Nephron (organoid): ENCODE results near the gene CST6.

Experiments used
- H3K27ac Mint-ChIP-seq, 3 experiments: 2 replicates each; pipeline ENCODE4 v1.8.0; 2020; ENCODE audit warnings: mixed read lengths in 3 of 3, mild to moderate bottlenecking in 2 of 3, moderate library complexity in 1 of 3
- H3K27me3 Mint-ChIP-seq: 2 replicates; pipeline ENCODE4 v1.8.0; 2021; ENCODE audit warnings: low read depth, mild to moderate bottlenecking, moderate library complexity, mixed read lengths
- H3K36me3 Mint-ChIP-seq: 2 replicates; pipeline ENCODE4 v1.8.0; 2020; ENCODE audit warnings: low read depth, mixed read lengths
- H3K4me1 Mint-ChIP-seq: 2 replicates; pipeline ENCODE4 v1.8.0; 2020; ENCODE audit warnings: mixed read lengths
- H3K4me3 Mint-ChIP-seq, 3 experiments: 2 replicates each; pipeline ENCODE4 v1.8.0; 2020; ENCODE audit warnings: mild to moderate bottlenecking in 3 of 3, mixed read lengths in 3 of 3, moderate library complexity in 2 of 3
- H3K9me3 Mint-ChIP-seq: 2 replicates; pipeline ENCODE4 v1.8.0; 2020; ENCODE audit warnings: mixed read lengths
- CTCF ChIP-seq, 3 experiments: fragments of 200-600 bp; sonication (generic); IDR thresholded peaks; one replicate each; pipeline ENCODE4 v1.5.0; 2021; ENCODE audit warnings: antibody characterized with exemption in 3 of 3; ENCODE audit not compliant: unreplicated experiment in 3 of 3

CST6 gene

GRCh38 chr11:66055021-66055420 lies 43.2 kb downstream of the CST6 start:
- H3K27ac Mint-ChIP-seq = no peak overlapping the region
- TF ChIP-seq CTCF (IDR thresholded peaks at IDR 0.05; ENCODE audit: unreplicated experiment in 3 of 3) = no peak
- H3K4me3 Mint-ChIP-seq = peak overlapping the region; percentile 76 to 86 (median 86)
- H3K27me3 Mint-ChIP-seq = no peaks in the 10 kb centered on the region
- H3K9me3 Mint-ChIP-seq = no peaks in the 10 kb centered on the region
- H3K36me3 Mint-ChIP-seq = peaks cover 58% of the 10 kb centered on the region
- peaks cover 31% of the 10 kb centered on the region for H3K4me1 Mint-ChIP-seq

GRCh38 chr11:66056501-66056900 lies 44.7 kb downstream of the CST6 start:
- peaks cover 72% of the 10 kb centered on the region for H3K36me3 Mint-ChIP-seq
- H3K4me1 Mint-ChIP-seq = peaks cover 20% of the 10 kb centered on the region
- H3K27ac Mint-ChIP-seq = no peak overlapping the region
- peak overlapping the region in 1 of 3 experiments; percentile 36 for H3K4me3 Mint-ChIP-seq
- no peak for TF ChIP-seq CTCF (IDR thresholded peaks at IDR 0.05; ENCODE audit: unreplicated experiment in 3 of 3)
- H3K27me3 Mint-ChIP-seq = no peaks in the 10 kb centered on the region
- no peaks in the 10 kb centered on the region for H3K9me3 Mint-ChIP-seq

GRCh38 chr11:66059966-66060680 lies 48.3 kb downstream of the CST6 start:
- no peak for TF ChIP-seq CTCF (IDR thresholded peaks at IDR 0.05; ENCODE audit: unreplicated experiment in 3 of 3)
- no peak overlapping the region for H3K4me3 Mint-ChIP-seq
- H3K9me3 Mint-ChIP-seq = no peaks in the 10 kb centered on the region
- H3K4me1 Mint-ChIP-seq = no peaks in the 10 kb centered on the region
- no peak overlapping the region for H3K27ac Mint-ChIP-seq
- no peaks in the 10 kb centered on the region for H3K27me3 Mint-ChIP-seq
- H3K36me3 Mint-ChIP-seq = peaks cover 86% of the 10 kb centered on the region

- Mint-ChIP-seq H3K27me3 (no peaks in the 10 kb centered on the region), H3K4me1 (no peaks in the 10 kb centered on the region), H3K9me3 (no peaks in the 10 kb centered on the region), H3K4me3 (no peak overlapping the region), H3K27ac (no peak overlapping the region), H3K36me3 (peaks cover 86% of the 10 kb centered on the region)
- TF ChIP-seq CTCF (IDR thresholded peaks at IDR 0.05; ENCODE audit: unreplicated experiment in 3 of 3) = no peak
These were observed 49.5 kb downstream of the CST6 start for GRCh38 chr11:66061268-66061667.

GRCh38 chr11:66062408-66062807 lies 50.6 kb downstream of the CST6 start:
- H3K4me1 Mint-ChIP-seq = no peaks in the 10 kb centered on the region
- TF ChIP-seq CTCF (IDR thresholded peaks at IDR 0.05; ENCODE audit: unreplicated experiment in 3 of 3) = no peak
- H3K36me3 Mint-ChIP-seq = peaks cover 86% of the 10 kb centered on the region
- H3K27me3 Mint-ChIP-seq = no peaks in the 10 kb centered on the region
- H3K4me3 Mint-ChIP-seq = no peak overlapping the region
- no peak overlapping the region for H3K27ac Mint-ChIP-seq
- H3K9me3 Mint-ChIP-seq = no peaks in the 10 kb centered on the region
